ENCODE data around the gene SETD2.

SETD2 gene

GRCh38 chr3:47104259-47104658 is 59.7 kb downstream of the SETD2 start:
- H3K27me3 ChIP-seq (ENCODE audit: control insufficient read depth in 5 of 5, insufficient read depth in 4 of 5, low read length in 5 of 5) = no peaks in the 10 kb centered on the region
- H3K36me3 ChIP-seq (ENCODE audit: control insufficient read depth in 5 of 5, insufficient read depth in 5 of 5, low read length in 5 of 5) = peaks cover 6 to 40% (median 27%) of the 10 kb centered on the region in 5 donors

GRCh38 chr3:47103619-47104018 is 60.3 kb downstream of the SETD2 start:
- Histone ChIP-seq H3K4me1 (ENCODE audit: control insufficient read depth in 5 of 5, insufficient read depth in 5 of 5, low read length in 5 of 5) (no peaks in the 10 kb centered on the region), H3K27me3 (ENCODE audit: control insufficient read depth in 5 of 5, insufficient read depth in 4 of 5, low read length in 5 of 5) (no peaks in the 10 kb centered on the region), H3K27ac (ENCODE audit: low read depth, low read length) (no peak overlapping the region), H3K9me3 (ENCODE audit: control insufficient read depth in 5 of 5, low read length in 5 of 5) (no peaks in the 10 kb centered on the region), H3K9ac (ENCODE audit: low read length in 5 of 5) (no peak overlapping the region), H3K36me3 (ENCODE audit: control insufficient read depth in 5 of 5, insufficient read depth in 5 of 5, low read length in 5 of 5) (peaks cover 6 to 35% (median 21%) of the 10 kb centered on the region in 5 donors), H3K4me3 (ENCODE audit: low read depth in 1 of 5, low read length in 5 of 5) (no peak overlapping the region)

More at GRCh38 chr3:47104259-47104658, 59.7 kb downstream of the SETD2 start:
- Histone ChIP-seq H3K9ac (ENCODE audit: low read length in 5 of 5) (no peak overlapping the region), H3K4me1 (ENCODE audit: control insufficient read depth in 5 of 5, insufficient read depth in 5 of 5, low read length in 5 of 5) (no peaks in the 10 kb centered on the region), H3K4me3 (ENCODE audit: low read depth in 1 of 5, low read length in 5 of 5) (no peak overlapping the region), H3K27ac (ENCODE audit: low read depth, low read length) (no peak overlapping the region), H3K9me3 (ENCODE audit: control insufficient read depth in 5 of 5, low read length in 5 of 5) (no peaks in the 10 kb centered on the region)

GRCh38 chr3:47102081-47102600 is 61.8 kb downstream of the SETD2 start:
- peaks cover 13 to 41% (median 28%) of the 10 kb centered on the region in 5 donors for H3K36me3 ChIP-seq (ENCODE audit: control insufficient read depth in 5 of 5, insufficient read depth in 5 of 5, low read length in 5 of 5)
- H3K9me3 ChIP-seq (ENCODE audit: control insufficient read depth in 5 of 5, low read length in 5 of 5) = no peaks in the 10 kb centered on the region
- no peaks in the 10 kb centered on the region for H3K27me3 ChIP-seq (ENCODE audit: control insufficient read depth in 5 of 5, insufficient read depth in 4 of 5, low read length in 5 of 5)
- H3K9ac ChIP-seq (ENCODE audit: low read length in 5 of 5) = no peak overlapping the region
- H3K4me1 ChIP-seq (ENCODE audit: control insufficient read depth in 5 of 5, insufficient read depth in 5 of 5, low read length in 5 of 5) = no peaks in the 10 kb centered on the region
- H3K4me3 ChIP-seq (ENCODE audit: low read depth in 1 of 5, low read length in 5 of 5) = no peak overlapping the region
- no peak overlapping the region for H3K27ac ChIP-seq (ENCODE audit: low read depth, low read length)

GRCh38 chr3:47098910-47099309 is 65.0 kb downstream of the SETD2 start:
- H3K4me1 ChIP-seq (ENCODE audit: control insufficient read depth in 5 of 5, insufficient read depth in 5 of 5, low read length in 5 of 5) = no peaks in the 10 kb centered on the region
- no peaks in the 10 kb centered on the region for H3K9me3 ChIP-seq (ENCODE audit: control insufficient read depth in 5 of 5, low read length in 5 of 5)
- no peak overlapping the region for H3K9ac ChIP-seq (ENCODE audit: low read length in 5 of 5)
- peaks cover 32 to 60% (median 40%) of the 10 kb centered on the region in 5 donors for H3K36me3 ChIP-seq (ENCODE audit: control insufficient read depth in 5 of 5, insufficient read depth in 5 of 5, low read length in 5 of 5)
- H3K27ac ChIP-seq (ENCODE audit: low read depth, low read length) = no peak overlapping the region
- no peaks in the 10 kb centered on the region for H3K27me3 ChIP-seq (ENCODE audit: control insufficient read depth in 5 of 5, insufficient read depth in 4 of 5, low read length in 5 of 5)
- H3K4me3 ChIP-seq (ENCODE audit: low read depth in 1 of 5, low read length in 5 of 5) = no peak overlapping the region

DNA sequence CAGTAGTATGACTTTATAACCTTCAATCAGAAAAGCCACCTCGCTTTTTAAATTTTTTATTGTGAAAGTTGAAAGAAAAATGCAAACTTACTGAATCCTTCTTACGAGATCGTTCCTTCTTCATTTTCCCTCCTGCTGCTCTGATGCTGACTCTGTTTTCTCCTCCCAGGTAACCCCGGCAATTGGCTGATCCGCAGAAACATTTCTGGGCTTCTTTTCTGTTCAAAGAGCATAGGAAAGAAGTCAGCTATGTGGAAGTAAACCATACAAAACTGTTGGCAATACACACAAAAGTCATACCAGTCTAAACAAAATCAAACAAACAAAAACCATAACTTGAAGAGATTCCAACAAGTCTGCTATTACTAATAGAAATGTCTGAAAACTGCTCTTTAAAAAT is 66.0 kb downstream of the SETD2 start:
- Histone ChIP-seq H3K27me3 (ENCODE audit: control insufficient read depth in 5 of 5, insufficient read depth in 4 of 5, low read length in 5 of 5) (no peaks in the 10 kb centered on the region), H3K9ac (ENCODE audit: low read length in 5 of 5) (no peak overlapping the region), H3K36me3 (ENCODE audit: control insufficient read depth in 5 of 5, insufficient read depth in 5 of 5, low read length in 5 of 5) (peaks cover 30 to 57% (median 35%) of the 10 kb centered on the region in 5 donors), H3K4me1 (ENCODE audit: control insufficient read depth in 5 of 5, insufficient read depth in 5 of 5, low read length in 5 of 5) (no peaks in the 10 kb centered on the region), H3K9me3 (ENCODE audit: control insufficient read depth in 5 of 5, low read length in 5 of 5) (no peaks in the 10 kb centered on the region), H3K27ac (ENCODE audit: low read depth, low read length) (no peak overlapping the region), H3K4me3 (ENCODE audit: low read depth in 1 of 5, low read length in 5 of 5) (no peak overlapping the region)

GRCh38 chr3:47096959-47097358 is 67.0 kb downstream of the SETD2 start:
- no peak overlapping the region for H3K4me3 ChIP-seq (ENCODE audit: low read depth in 1 of 5, low read length in 5 of 5)
- no peaks in the 10 kb centered on the region for H3K27me3 ChIP-seq (ENCODE audit: control insufficient read depth in 5 of 5, insufficient read depth in 4 of 5, low read length in 5 of 5)
- no peak overlapping the region for H3K9ac ChIP-seq (ENCODE audit: low read length in 5 of 5)
- peaks cover 26 to 53% (median 33%) of the 10 kb centered on the region in 5 donors for H3K36me3 ChIP-seq (ENCODE audit: control insufficient read depth in 5 of 5, insufficient read depth in 5 of 5, low read length in 5 of 5)
- no peak overlapping the region for H3K27ac ChIP-seq (ENCODE audit: low read depth, low read length)
- no peaks in the 10 kb centered on the region for H3K4me1 ChIP-seq (ENCODE audit: control insufficient read depth in 5 of 5, insufficient read depth in 5 of 5, low read length in 5 of 5)
- H3K9me3 ChIP-seq (ENCODE audit: control insufficient read depth in 5 of 5, low read length in 5 of 5) = no peaks in the 10 kb centered on the region

- H3K27me3 ChIP-seq (ENCODE audit: control insufficient read depth in 5 of 5, insufficient read depth in 4 of 5, low read length in 5 of 5) = no peaks in the 10 kb centered on the region
- H3K9ac ChIP-seq (ENCODE audit: low read length in 5 of 5) = no peak overlapping the region
- no peak overlapping the region for H3K27ac ChIP-seq (ENCODE audit: low read depth, low read length)
- peaks cover 22 to 50% (median 38%) of the 10 kb centered on the region in 5 donors for H3K36me3 ChIP-seq (ENCODE audit: control insufficient read depth in 5 of 5, insufficient read depth in 5 of 5, low read length in 5 of 5)
- H3K4me3 ChIP-seq (ENCODE audit: low read depth in 1 of 5, low read length in 5 of 5) = no peak overlapping the region
- no peaks in the 10 kb centered on the region for H3K9me3 ChIP-seq (ENCODE audit: control insufficient read depth in 5 of 5, low read length in 5 of 5)
- no peaks in the 10 kb centered on the region for H3K4me1 ChIP-seq (ENCODE audit: control insufficient read depth in 5 of 5, insufficient read depth in 5 of 5, low read length in 5 of 5)
These were observed 71.8 kb downstream of the SETD2 start for GRCh38 chr3:47092090-47092489.

- H3K9ac ChIP-seq (ENCODE audit: low read length in 5 of 5) = no peak overlapping the region
- H3K27ac ChIP-seq (ENCODE audit: low read depth, low read length) = no peak overlapping the region
- no peak overlapping the region for H3K4me3 ChIP-seq (ENCODE audit: low read depth in 1 of 5, low read length in 5 of 5)
- no peaks in the 10 kb centered on the region for H3K4me1 ChIP-seq (ENCODE audit: control insufficient read depth in 5 of 5, insufficient read depth in 5 of 5, low read length in 5 of 5)
- H3K27me3 ChIP-seq (ENCODE audit: control insufficient read depth in 5 of 5, insufficient read depth in 4 of 5, low read length in 5 of 5) = no peaks in the 10 kb centered on the region
- peaks cover 22 to 44% (median 35%) of the 10 kb centered on the region in 5 donors for H3K36me3 ChIP-seq (ENCODE audit: control insufficient read depth in 5 of 5, insufficient read depth in 5 of 5, low read length in 5 of 5)
- no peaks in the 10 kb centered on the region for H3K9me3 ChIP-seq (ENCODE audit: control insufficient read depth in 5 of 5, low read length in 5 of 5)
These were observed 74.3 kb downstream of the SETD2 start for GRCh38 chr3:47089630-47090029.

- peaks cover 40 to 60% (median 47%) of the 10 kb centered on the region in 5 donors for H3K36me3 ChIP-seq (ENCODE audit: control insufficient read depth in 5 of 5, insufficient read depth in 5 of 5, low read length in 5 of 5)
- H3K4me1 ChIP-seq (ENCODE audit: control insufficient read depth in 5 of 5, insufficient read depth in 5 of 5, low read length in 5 of 5) = no peaks in the 10 kb centered on the region
- H3K4me3 ChIP-seq (ENCODE audit: low read depth in 1 of 5, low read length in 5 of 5) = no peak overlapping the region
- H3K9ac ChIP-seq (ENCODE audit: low read length in 5 of 5) = no peak overlapping the region
- no peak overlapping the region for H3K27ac ChIP-seq (ENCODE audit: low read depth, low read length)
- H3K9me3 ChIP-seq (ENCODE audit: control insufficient read depth in 5 of 5, low read length in 5 of 5) = no peaks in the 10 kb centered on the region
- H3K27me3 ChIP-seq (ENCODE audit: control insufficient read depth in 5 of 5, insufficient read depth in 4 of 5, low read length in 5 of 5) = no peaks in the 10 kb centered on the region
These were observed 77.8 kb downstream of the SETD2 start for GRCh38 chr3:47086071-47086470.

GRCh38 chr3:47083786-47084185 is 80.1 kb downstream of the SETD2 start:
- H3K27me3 ChIP-seq (ENCODE audit: control insufficient read depth in 5 of 5, insufficient read depth in 4 of 5, low read length in 5 of 5) = no peaks in the 10 kb centered on the region
- H3K9me3 ChIP-seq (ENCODE audit: control insufficient read depth in 5 of 5, low read length in 5 of 5) = no peaks in the 10 kb centered on the region
- no peak overlapping the region for H3K9ac ChIP-seq (ENCODE audit: low read length in 5 of 5)
- no peaks in the 10 kb centered on the region for H3K4me1 ChIP-seq (ENCODE audit: control insufficient read depth in 5 of 5, insufficient read depth in 5 of 5, low read length in 5 of 5)
- peaks cover 48 to 67% (median 54%) of the 10 kb centered on the region in 5 donors for H3K36me3 ChIP-seq (ENCODE audit: control insufficient read depth in 5 of 5, insufficient read depth in 5 of 5, low read length in 5 of 5)
- H3K27ac ChIP-seq (ENCODE audit: low read depth, low read length) = no peak overlapping the region
- no peak overlapping the region for H3K4me3 ChIP-seq (ENCODE audit: low read depth in 1 of 5, low read length in 5 of 5)

Measured in subcutaneous abdominal adipose tissue (tissue), 5 donors.